ENCODE data around the gene NPEPL1.

DNA sequence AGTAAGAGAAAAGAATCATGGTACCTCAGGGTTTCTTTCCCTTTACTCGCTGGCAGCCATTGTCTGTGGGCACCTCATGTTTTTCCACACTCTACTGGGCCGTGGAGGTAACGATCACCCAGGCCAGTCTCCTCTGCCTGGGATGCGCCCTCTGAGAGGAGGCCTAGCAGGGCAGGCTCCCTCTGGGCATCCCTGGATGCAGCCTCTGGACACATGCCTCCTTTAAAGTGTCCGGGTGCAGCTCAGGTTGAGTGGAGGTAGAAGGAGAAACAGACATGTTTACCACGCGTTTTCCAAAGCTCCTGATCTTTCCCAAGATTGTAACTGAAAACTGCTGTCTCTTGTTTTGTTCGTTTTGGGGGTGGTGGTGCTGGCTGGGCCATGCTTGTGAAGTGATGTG lies 13.8 kb upstream of the NPEPL1 start:
- TF ChIP-seq POLR2AphosphoS5 (IDR thresholded peaks at IDR 0.05; ENCODE audit: insufficient read depth, low read depth, low read length) (no peak), EZH2 (IDR thresholded peaks at IDR 0.05; ENCODE audit: borderline replicate concordance, low read depth, low read length, severe bottlenecking) (no peak), GATA2 (IDR thresholded peaks at IDR 0.05; ENCODE audit: insufficient read depth, insufficient read length, low read depth, low read length) (no peak), POLR2A (IDR thresholded peaks at IDR 0.05; ENCODE audit: low read depth, low read length) (no peak)
- TF ChIP-seq, protein P1, sequence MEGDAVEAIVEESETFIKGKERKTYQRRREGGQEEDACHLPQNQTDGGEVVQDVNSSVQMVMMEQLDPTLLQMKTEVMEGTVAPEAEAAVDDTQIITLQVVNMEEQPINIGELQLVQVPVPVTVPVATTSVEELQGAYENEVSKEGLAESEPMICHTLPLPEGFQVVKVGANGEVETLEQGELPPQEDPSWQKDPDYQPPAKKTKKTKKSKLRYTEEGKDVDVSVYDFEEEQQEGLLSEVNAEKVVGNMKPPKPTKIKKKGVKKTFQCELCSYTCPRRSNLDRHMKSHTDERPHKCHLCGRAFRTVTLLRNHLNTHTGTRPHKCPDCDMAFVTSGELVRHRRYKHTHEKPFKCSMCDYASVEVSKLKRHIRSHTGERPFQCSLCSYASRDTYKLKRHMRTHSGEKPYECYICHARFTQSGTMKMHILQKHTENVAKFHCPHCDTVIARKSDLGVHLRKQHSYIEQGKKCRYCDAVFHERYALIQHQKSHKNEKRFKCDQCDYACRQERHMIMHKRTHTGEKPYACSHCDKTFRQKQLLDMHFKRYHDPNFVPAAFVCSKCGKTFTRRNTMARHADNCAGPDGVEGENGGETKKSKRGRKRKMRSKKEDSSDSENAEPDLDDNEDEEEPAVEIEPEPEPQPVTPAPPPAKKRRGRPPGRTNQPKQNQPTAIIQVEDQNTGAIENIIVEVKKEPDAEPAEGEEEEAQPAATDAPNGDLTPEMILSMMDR (IDR thresholded peaks at IDR 0.05; ENCODE audit: extremely low read depth in 1 of 2, insufficient read depth in 1 of 2, low read depth in 1 of 2, low read length in 2 of 2): no peak

All from endothelial cell of umbilical vein (primary cell).